Natural killer cell (primary cell): ENCODE results near the gene RNF13. TPM values are rescaled to one million over a fixed set of nuclear protein-coding genes. Genes with fewer than 3 reads are reported as not detected.
A peak's percentile ranks its signal among the peaks of the same experiment; 100 is the strongest.

Source experiments
- ATAC-seq, 3 donors: fragments of 150-1000 bp in 2 of 3; fragments of 200-7000 bp in 1 of 3; cut with Tn5 transposase; 1 replicate in 1 of 3; 2 replicates in 2 of 3; pipeline ENCODE4 v1.10.0; 2021; ENCODE audit warnings: mild to moderate bottlenecking in 2 of 3, moderate library complexity in 2 of 3
- DNase-seq, 2 donors: peaks; one replicate each; pipeline versions ENCODE4 v3.0.0 to v3.0.0-alpha.2; 2013 to 2021; ENCODE audit warnings: mixed read lengths in 1 of 2
- H3K27ac ChIP-seq: one replicate; pipeline ENCODE4 v1.5.1; 2013; ENCODE audit warnings: mild to moderate bottlenecking, low read length
- H3K27me3 ChIP-seq: one replicate; pipeline ENCODE4 v1.6.1; 2013; ENCODE audit warnings: low read length; ENCODE audit not compliant: control insufficient read depth, insufficient read depth
- H3K36me3 ChIP-seq: one replicate; pipeline ENCODE4 v1.6.1; 2013; ENCODE audit warnings: low read length; ENCODE audit not compliant: control insufficient read depth, insufficient read depth
- H3K4me1 ChIP-seq: one replicate; pipeline ENCODE4 v1.6.1; 2013; ENCODE audit warnings: low read length; ENCODE audit not compliant: control insufficient read depth, insufficient read depth
- H3K4me3 ChIP-seq: one replicate; pipeline ENCODE4 v1.5.1; 2013; ENCODE audit warnings: low read length
- H3K9me3 ChIP-seq: one replicate; pipeline ENCODE4 v1.6.1; 2013; ENCODE audit warnings: low read length; ENCODE audit not compliant: control insufficient read depth, insufficient read depth
- H3K27ac Mint-ChIP-seq, 2 donors: one replicate each; pipeline ENCODE4 v1.8.0; 2022; ENCODE audit warnings: mild to moderate bottlenecking in 2 of 2, mixed read lengths in 2 of 2, moderate library complexity in 1 of 2
- H3K27me3 Mint-ChIP-seq, 2 donors: one replicate each; pipeline ENCODE4 v1.8.0; 2022; ENCODE audit warnings: low read depth in 2 of 2, mixed read lengths in 2 of 2
- H3K36me3 Mint-ChIP-seq: one replicate; pipeline ENCODE4 v1.8.0; 2022; ENCODE audit warnings: mixed read lengths
- H3K4me1 Mint-ChIP-seq, 2 donors: one replicate each; pipeline ENCODE4 v1.8.0; 2022; ENCODE audit warnings: mixed read lengths in 2 of 2
- H3K4me3 Mint-ChIP-seq: one replicate; pipeline ENCODE4 v1.8.0; 2022; ENCODE audit warnings: mild to moderate bottlenecking, moderate library complexity, mixed read lengths
- H3K9me3 Mint-ChIP-seq, 2 donors: one replicate each; pipeline ENCODE4 v1.8.0; 2022; ENCODE audit warnings: mixed read lengths in 2 of 2
- WGBS: methylation state at CpG from one replicate; pipeline ENCODE4 v1.1.7; 2013; ENCODE audit warnings: missing lambda C conversion rate; ENCODE audit not compliant: insufficient coverage; 5-methylcytosine and 5-hydroxymethylcytosine counted together
- intact Hi-C: fragments of 100-400 bp; cut with micrococcal nuclease; formaldehyde crosslinking; loops from one replicate; pipeline ENCODE4 v1.14.2; 2022
- total RNA-seq, 4 donors: library from RNA; stranded (reverse); fragments of 120-200 nt in 1 of 4; gene quantifications; one replicate each; pipeline versions ENCODE4 v1.2.3 to v1.2.4, GENCODE V29; 2013 to 2022
- TF ChIP-seq, protein P1 (sequence below): fragments of 200-600 bp; IDR thresholded peaks from one replicate; pipeline ENCODE4 v1.8.0; 2022; ENCODE audit warnings: antibody characterized with exemption

Gene RNF13
- total RNA-seq, 3 donors from 2014 or later (not counting 1 experiment from before 2014, with no cell fraction given), result 57.4 to 69.7 (median 66.6) TPM

GRCh38 chr3:149872589-149872988 is 59.6 kb downstream of the RNF13 start:
- TF ChIP-seq, protein P1, sequence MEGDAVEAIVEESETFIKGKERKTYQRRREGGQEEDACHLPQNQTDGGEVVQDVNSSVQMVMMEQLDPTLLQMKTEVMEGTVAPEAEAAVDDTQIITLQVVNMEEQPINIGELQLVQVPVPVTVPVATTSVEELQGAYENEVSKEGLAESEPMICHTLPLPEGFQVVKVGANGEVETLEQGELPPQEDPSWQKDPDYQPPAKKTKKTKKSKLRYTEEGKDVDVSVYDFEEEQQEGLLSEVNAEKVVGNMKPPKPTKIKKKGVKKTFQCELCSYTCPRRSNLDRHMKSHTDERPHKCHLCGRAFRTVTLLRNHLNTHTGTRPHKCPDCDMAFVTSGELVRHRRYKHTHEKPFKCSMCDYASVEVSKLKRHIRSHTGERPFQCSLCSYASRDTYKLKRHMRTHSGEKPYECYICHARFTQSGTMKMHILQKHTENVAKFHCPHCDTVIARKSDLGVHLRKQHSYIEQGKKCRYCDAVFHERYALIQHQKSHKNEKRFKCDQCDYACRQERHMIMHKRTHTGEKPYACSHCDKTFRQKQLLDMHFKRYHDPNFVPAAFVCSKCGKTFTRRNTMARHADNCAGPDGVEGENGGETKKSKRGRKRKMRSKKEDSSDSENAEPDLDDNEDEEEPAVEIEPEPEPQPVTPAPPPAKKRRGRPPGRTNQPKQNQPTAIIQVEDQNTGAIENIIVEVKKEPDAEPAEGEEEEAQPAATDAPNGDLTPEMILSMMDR, result no peak
- no peak overlapping the region for H3K4me3 Mint-ChIP-seq
- DNase-seq (no peak), ATAC-seq (no peak)
- Histone ChIP-seq H3K4me1 (no peaks in the 10 kb centered on the region), H3K9me3 (peaks cover 3% of the 10 kb centered on the region), H3K36me3 (peaks cover 17% of the 10 kb centered on the region), H3K27ac (no peak overlapping the region), H3K27me3 (no peaks in the 10 kb centered on the region), H3K4me3 (no peak overlapping the region)
- intact Hi-C loops, result no loop called here
- H3K9me3 Mint-ChIP-seq, result peaks cover 5 to 12% of the 10 kb centered on the region in 2 donors
- WGBS, result 100% methylated on average over 2 of the region's 2 CpGs
- peaks cover 7% of the 10 kb centered on the region for H3K36me3 Mint-ChIP-seq
- no peak overlapping the region for H3K27ac Mint-ChIP-seq
- H3K4me1 Mint-ChIP-seq, result peaks cover 18 to 29% of the 10 kb centered on the region in 2 donors
- no peaks in the 10 kb centered on the region for H3K27me3 Mint-ChIP-seq

- Mint-ChIP-seq H3K4me1 (peaks cover 0 to 14% of the 10 kb centered on the region in 2 donors), H3K27me3 (no peaks in the 10 kb centered on the region), H3K36me3 (no peaks in the 10 kb centered on the region), H3K27ac (no peak overlapping the region), H3K4me3 (no peak overlapping the region), H3K9me3 (no peaks in the 10 kb centered on the region)
- WGBS, result no CpG with 5 or more reads among the region's 1 CpG
- Histone ChIP-seq H3K27ac (no peak overlapping the region), H3K4me3 (no peak overlapping the region), H3K4me1 (no peaks in the 10 kb centered on the region), H3K36me3 (peaks cover 10% of the 10 kb centered on the region), H3K27me3 (no peaks in the 10 kb centered on the region), H3K9me3 (no peaks in the 10 kb centered on the region)
- DNase-seq (no peak), ATAC-seq (no peak)
- TF ChIP-seq, protein P1, result no peak
- intact Hi-C loops, result no loop called here
Observed at GRCh38 chr3:149877668-149878067, 64.7 kb downstream of the RNF13 start.

GRCh38 chr3:149879872-149880271 is 66.9 kb downstream of the RNF13 start:
- Histone ChIP-seq H3K36me3 (peaks cover 3% of the 10 kb centered on the region), H3K4me3 (no peak overlapping the region), H3K27me3 (no peaks in the 10 kb centered on the region), H3K27ac (no peak overlapping the region), H3K4me1 (no peaks in the 10 kb centered on the region), H3K9me3 (no peaks in the 10 kb centered on the region)
- H3K36me3 Mint-ChIP-seq, result no peaks in the 10 kb centered on the region
- H3K9me3 Mint-ChIP-seq, result peaks cover 3 to 4% of the 10 kb centered on the region in 2 donors
- H3K4me1 Mint-ChIP-seq, result peaks cover 9 to 16% of the 10 kb centered on the region in 2 donors
- TF ChIP-seq, protein P1, result peak; percentile 44
- WGBS, result no CpG with 5 or more reads among the region's 2 CpGs
- H3K27me3 Mint-ChIP-seq, result no peaks in the 10 kb centered on the region
- DNase-seq (peak in 1 of 2 donors; percentile 33), ATAC-seq (peak in 2 of 3 donors; percentile 38 to 72)
- no peak overlapping the region for H3K4me3 Mint-ChIP-seq
- H3K27ac Mint-ChIP-seq, result no peak overlapping the region
- intact Hi-C loops, result no loop called here

DNA sequence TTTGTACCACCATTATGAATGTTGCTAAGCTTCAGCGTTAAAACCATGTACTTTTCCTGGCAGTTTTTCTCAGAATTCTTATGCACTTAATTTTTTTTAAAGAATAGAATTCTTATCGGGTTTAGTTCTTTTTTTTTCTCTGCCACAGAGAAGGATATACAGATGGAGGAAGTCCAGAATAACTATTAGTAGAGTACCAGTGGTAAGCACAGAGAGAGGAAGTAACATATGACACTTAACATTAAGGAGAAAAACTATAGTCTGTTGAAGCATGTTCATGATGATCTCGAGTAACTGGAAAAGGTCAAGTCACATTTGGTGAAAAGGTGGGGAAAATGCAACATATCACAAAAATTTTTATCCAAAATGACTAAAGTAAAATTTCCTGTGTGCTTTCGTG is 68.9 kb downstream of the RNF13 start:
- peaks cover 23 to 34% of the 10 kb centered on the region in 2 donors for H3K4me1 Mint-ChIP-seq
- H3K27me3 Mint-ChIP-seq, result no peaks in the 10 kb centered on the region
- no peaks in the 10 kb centered on the region for H3K36me3 Mint-ChIP-seq
- Histone ChIP-seq H3K36me3 (peaks cover under 1% of the 10 kb centered on the region), H3K4me3 (no peak overlapping the region), H3K9me3 (no peaks in the 10 kb centered on the region), H3K27ac (no peak overlapping the region), H3K4me1 (no peaks in the 10 kb centered on the region), H3K27me3 (no peaks in the 10 kb centered on the region)
- WGBS, result 0% methylated on average over 1 of the region's 4 CpGs
- intact Hi-C loops, result no loop called here
- DNase-seq (no peak), ATAC-seq (no peak)
- TF ChIP-seq, protein P1, result no peak
- H3K27ac Mint-ChIP-seq, result peak overlapping the region; percentile 35 to 45
- no peak overlapping the region for H3K4me3 Mint-ChIP-seq
- H3K9me3 Mint-ChIP-seq, result peaks cover 3 to 4% of the 10 kb centered on the region in 2 donors
